HK-2 (cell line): Measurements from ENCODE around the gene PLCH1.

Source experiments
- DNase-seq: peaks from one replicate; pipeline ENCODE4 v3.0.0-alpha.2; 2018; ENCODE audit not compliant: unreplicated experiment

Gene PLCH1

GRCh38 chr3:155481591-155481990 lies 263.3 kb downstream of the PLCH1 start:
- no peak for DNase-seq

DNA sequence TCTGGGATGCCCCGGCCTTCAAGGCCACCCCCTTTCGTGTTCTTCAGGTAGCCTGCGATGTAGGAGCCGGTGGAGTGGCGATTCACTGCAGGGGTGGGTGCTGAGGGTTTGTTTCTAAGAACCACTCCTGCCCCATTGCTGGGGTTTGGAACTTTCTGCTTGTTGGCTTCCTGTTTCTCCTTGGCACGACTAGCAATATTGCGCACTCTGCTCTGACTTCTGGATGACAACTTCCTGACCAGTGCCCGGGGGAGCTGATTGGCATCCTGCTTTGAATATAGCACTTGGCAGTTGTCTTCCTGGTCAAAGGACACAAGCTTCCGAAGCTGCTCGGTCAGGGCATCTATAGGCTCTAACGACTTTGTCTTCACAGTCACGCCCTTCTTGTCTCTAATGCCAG lies 263.8 kb downstream of the PLCH1 start:
- no peak for DNase-seq

DNA sequence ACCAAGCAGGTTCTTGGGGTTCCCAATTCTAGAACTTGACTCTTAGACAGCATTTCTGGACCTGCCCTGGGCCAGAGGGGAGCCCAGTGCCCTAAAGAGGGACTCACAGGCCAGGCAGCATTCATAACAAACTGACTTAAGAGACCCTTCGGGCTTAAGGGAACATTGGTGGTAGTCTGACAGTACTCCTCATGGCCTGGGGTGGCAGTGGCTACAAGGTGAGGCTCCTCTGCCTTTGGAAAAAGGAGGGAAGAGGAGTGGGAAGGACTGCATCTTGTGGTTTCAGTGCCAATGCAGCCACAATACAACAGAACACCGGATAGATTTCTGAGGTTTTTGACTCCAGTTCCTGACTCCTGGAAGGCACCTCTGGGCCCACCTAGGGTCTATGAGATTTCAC lies 279.2 kb downstream of the PLCH1 start:
- DNase-seq: no peak

DNA sequence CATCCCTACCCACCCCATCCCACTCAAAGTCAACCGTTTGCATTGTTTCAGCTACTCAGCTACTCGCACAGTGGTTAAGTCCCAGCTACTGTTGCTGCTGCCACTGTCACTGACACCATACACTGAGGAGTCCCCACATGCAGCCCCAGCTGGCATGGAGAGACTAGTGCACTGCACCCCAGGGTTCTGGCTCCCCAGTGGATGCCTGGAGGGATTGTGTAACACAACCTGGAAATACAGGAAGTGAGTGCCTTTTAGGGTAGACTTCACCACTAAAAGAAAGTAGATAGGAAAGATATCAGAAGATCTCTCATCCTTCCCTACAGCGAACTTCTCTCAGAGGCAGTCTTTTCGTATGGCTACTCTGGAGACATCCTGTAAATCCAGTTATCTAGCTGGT lies 282.2 kb downstream of the PLCH1 start:
- DNase-seq: no peak

DNA sequence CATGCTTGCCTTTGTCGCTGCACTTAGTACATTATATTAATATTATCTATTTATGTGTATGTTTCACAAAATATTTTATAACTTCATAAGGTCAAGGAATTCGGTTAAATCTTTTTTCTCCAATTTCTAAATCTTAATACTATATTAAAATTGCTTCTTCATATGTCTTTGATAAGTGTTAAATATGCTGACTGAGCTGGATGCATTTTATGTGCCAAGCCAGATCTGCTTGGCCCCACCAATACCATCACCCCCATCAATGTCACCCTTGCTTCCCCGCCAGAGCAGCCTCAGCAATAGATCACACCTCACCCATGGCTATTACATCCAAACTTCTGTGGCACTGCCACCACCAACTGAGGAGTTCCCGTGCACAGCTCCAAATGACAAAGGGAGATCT lies 287.3 kb downstream of the PLCH1 start:
- no peak for DNase-seq

- no peak for DNase-seq
Observed at GRCh38 chr3:155455765-155456164, 289.1 kb downstream of the PLCH1 start.

- no peak for DNase-seq
Observed at GRCh38 chr3:155453512-155453911, 291.4 kb downstream of the PLCH1 start.

- no peak for DNase-seq
Observed at GRCh38 chr3:155449613-155450267, 295.1 kb downstream of the PLCH1 start.

GRCh38 chr3:155448531-155448930 lies 296.3 kb downstream of the PLCH1 start:
- no peak for DNase-seq

GRCh38 chr3:155446366-155446765 lies 298.5 kb downstream of the PLCH1 start:
- DNase-seq: no peak

- DNase-seq: no peak
Observed at GRCh38 chr3:155444771-155445170, 300.1 kb downstream of the PLCH1 start.

DNA sequence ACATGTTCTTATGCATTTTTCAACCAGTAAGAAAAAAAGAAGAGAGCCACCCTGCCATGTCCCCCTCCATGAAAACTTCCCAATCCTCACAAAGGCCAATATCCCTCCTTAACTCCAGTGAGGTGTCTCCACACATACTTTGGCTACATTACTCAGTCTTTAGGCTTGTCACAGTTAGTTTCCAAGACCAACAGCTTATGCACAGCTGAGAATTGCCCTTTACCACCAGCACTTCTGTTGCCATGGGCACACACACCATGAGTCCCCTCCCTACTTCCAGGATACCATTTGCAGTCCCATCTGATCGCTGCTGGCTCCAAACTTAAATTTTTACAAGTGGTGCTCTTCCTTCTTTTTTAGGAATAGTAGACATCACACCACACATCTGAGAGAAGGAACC lies 301.1 kb downstream of the PLCH1 start:
- no peak for DNase-seq

DNA sequence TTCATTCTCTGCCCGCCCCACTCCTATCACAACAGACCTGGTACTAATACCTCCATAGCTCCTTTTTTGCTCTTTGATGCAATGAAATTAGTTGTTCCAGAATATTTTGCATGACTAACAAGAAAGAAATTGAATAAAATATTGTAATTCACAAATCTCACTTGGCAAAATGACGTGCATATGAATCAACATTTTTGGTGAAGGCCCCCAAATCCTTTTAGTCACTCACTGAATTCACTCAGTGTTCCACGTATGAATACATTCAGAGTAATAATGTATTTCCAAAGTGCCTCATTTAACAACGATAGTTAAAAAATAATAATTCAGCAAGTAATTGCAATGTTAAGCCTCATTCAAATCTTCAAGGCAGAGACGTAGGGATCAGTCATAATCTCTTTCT lies 302.8 kb downstream of the PLCH1 start:
- DNase-seq: no peak

GRCh38 chr3:155441506-155441905 lies 303.4 kb downstream of the PLCH1 start:
- no peak for DNase-seq

DNA sequence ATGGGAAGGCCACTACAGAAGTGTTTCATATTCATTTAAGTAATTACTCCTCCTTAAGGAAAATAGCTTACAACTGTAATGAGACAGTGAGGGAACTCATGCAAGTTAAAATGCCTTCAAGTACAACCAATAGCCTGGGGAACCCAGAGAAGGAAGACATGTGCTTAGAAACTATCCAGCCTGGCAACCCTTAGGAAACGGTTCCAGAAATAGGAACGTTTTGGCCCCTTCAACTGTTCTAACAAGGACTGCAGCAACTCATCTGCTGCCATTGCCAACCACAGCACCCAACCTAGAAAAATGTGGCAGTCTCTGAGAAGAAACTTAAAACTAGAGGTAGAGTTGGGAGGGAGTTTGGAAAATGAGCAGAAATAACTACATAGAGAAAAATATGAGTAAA lies 303.8 kb downstream of the PLCH1 start:
- DNase-seq: no peak

DNA sequence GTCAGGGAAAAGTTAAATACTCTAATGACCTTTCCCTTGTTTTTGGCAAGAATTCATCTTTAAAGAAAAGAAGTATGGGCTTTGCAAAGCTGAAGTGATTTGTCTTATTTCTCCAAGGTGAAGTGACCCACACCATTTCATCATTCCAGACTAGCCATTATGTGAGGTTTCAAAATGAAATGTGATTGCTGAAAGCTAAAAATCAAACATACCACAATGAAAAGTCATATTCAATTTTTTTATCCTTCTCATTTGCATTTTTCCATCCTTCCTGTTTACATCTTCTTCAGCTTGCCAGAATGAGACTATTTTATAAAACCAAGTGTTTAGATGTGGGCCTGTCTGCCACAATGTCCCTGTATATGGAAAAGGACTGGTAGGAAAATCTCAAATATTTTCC lies 309.1 kb downstream of the PLCH1 start:
- DNase-seq: no peak

DNA sequence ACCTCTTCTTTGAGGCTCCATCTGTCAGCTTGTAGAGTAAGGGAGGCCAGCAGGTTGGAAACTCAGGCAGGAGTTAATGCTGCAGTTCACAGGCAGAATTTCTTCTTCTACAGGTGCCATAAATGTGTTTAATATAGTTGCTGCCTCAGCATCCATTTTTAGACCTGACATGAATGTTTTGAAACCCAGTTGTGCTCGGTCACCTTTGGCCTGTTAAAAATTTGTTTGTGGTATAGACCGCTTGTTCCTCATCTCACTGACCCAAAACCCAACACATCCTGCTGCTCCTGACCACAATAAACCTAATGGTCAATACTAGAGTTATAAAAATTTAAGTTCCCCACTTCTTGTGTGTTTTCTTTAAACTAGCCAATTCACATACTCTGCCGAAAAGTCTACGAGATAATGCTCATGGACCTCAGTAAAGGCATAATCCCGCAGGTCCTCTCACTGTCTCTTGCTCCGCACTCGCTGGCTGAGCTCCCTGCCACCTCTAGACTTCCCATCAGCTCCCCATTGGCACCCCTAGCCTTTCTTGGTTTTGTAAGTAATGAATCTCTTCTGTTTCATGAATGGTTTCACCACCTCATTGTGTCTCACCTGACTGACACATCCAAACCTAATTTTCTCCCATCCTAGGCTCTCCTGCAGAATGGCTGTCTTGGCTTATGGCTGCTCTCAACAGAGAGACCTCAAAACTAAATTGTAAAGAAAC lies 312.9 kb downstream of the PLCH1 start:
- DNase-seq: no peak

- DNase-seq: no peak
Observed at GRCh38 chr3:155428563-155428962, 316.3 kb downstream of the PLCH1 start.

DNA sequence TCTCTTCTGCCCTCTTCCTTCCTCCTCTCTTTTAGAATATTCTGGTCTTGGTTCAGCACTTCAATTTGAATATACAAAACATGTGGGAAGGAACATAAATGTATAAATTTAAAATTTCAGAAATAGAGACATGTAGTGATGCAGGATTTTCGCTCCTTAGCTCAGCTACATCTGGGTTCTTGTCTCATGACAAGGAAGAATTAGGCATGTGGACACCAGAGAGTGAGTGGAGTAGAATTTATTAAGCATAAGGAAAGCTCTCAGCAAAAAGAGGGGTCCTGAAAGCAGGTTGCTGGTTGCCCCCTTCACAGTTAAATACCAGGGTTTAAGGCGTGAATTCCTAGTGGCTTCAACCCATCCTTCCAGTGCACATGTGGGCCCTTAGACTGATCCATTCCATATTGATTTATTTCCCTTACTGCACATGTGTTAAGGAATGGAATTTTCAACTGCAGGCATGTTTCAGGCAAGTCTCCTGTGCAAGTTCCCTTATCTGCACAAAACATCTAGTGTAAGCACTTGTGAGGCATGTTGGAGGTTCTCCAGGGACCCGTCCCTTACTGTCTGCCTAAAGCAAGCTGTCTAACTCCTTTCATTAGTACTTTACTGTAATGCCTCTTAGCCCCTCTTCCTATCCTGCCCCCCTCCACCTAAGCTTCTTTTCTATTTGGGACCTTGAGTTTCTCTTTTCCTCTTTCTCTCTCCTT lies 318.2 kb downstream of the PLCH1 start:
- no peak for DNase-seq

DNA sequence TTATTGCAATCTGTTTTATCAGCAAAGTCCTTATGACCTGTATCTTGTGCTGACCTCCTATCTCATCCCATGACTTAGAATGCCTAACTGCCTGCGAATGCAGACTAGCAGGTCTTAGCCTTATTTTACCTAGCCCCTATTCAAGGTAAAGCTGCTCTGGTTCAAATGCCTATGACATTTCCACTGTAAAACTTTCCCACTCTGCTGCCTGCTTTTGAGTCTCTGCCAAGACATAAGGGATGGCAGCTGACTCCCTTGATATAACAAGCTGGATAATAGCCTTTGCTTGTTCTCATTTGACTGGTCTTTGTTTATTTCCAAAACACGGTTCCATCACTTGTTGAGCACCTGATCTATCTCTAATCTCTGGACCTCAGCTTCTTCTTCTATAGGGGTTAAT lies 319.5 kb downstream of the PLCH1 start:
- no peak for DNase-seq

DNA sequence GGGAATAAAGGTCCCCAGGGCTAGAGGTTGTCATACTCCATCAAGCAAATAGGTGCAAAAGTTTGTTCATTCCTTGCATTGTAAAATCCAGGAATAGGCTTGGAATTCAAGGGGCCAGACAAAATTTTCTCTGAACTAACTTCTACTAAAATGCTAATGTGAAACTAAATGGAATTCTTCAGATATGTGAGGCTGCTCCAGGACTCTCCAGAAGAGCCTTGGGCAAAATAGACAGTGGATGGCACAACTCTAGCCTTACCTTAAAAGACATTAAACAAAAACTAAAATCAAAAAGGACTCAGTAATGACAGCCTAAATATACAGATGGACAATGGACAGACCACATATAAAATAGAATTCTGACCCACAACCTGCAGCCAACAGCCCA lies 320.6 kb downstream of the PLCH1 start:
- DNase-seq: no peak

- DNase-seq: no peak
Observed at GRCh38 chr3:155423526-155424322, 321.1 kb downstream of the PLCH1 start.
